Islet of Langerhans (tissue), 1 donor: ENCODE data around the gene DGKH.

ENCODE experiments used
- FAIRE-seq: peaks from one replicate; lab custom pipeline; 2011; peaks lifted over from hg19 to GRCh38; lab: Jason Lieb, UNC

DGKH gene

GRCh38 chr13:42279080-42279479 is 230.6 kb downstream of the DGKH start:
- FAIRE-seq, result no peak

GRCh38 chr13:42279986-42280385 is 231.5 kb downstream of the DGKH start:
- no peak for FAIRE-seq

- no peak for FAIRE-seq
Measured at GRCh38 chr13:42280537-42280936, 232.1 kb downstream of the DGKH start.

- no peak for FAIRE-seq
Measured at GRCh38 chr13:42283574-42283973, 235.1 kb downstream of the DGKH start.

GRCh38 chr13:42284068-42284467 is 235.6 kb downstream of the DGKH start:
- FAIRE-seq, result no peak
